Heart left ventricle (tissue), 13 donors: ENCODE measurements around the gene POGZ.

Source experiments
- POLR2A ChIP-seq, 2 donors: fragments of 450-650 bp; IDR thresholded peaks; one replicate each; pipeline ENCODE4 v1.6.1; 2017; ENCODE audit warnings: antibody characterized with exemption in 2 of 2, mild to moderate bottlenecking in 2 of 2, moderate library complexity in 2 of 2
- TF ChIP-seq, protein P1 (sequence below), 12 donors: fragments of 200-600 bp; sonication (generic) in 4 of 12; IDR thresholded peaks; one replicate each; pipeline versions ENCODE4 v1.5.0 to v1.8.0; 2018 to 2022; ENCODE audit warnings: antibody characterized with exemption in 12 of 12, mild to moderate bottlenecking in 5 of 12
- donor health status: ischemic (EF 13 %, LVEDD 7.1; RV severe dilation, severe dysfunction).
- donor health status: DM: no; HTN: yes; CAD: no.
- donor health status: DM: no; HTN: no; CAD: no.
- donor health status: ischemic (EF 25% LVEDD 6.9; RV normal size, moderate dysfunction).
- donor health status: ischemic (EF 25% LVEDD 5.7; RV mildly dilated, moderate dysfunction).
- donor health status: ischemic (EF 35%, LVEDD 5.7; RV mildly dilated, moderate dysfunction).
- donor health status: nonischemic (EF 11% LVEDD 7.7; RV severe dilation, severe dysfunction).
- donor health status: DM: yes; HTN: yes; CAD: no.
- donor health status: PGD.
- donor health status: ischemic (EF 29% LVEDD 5.4; RV normal size, mild dysfunction).
- donor health status: nonischemic (EF 23%, LVEDD 6.1; RV moderate dilation, normal function).

DNA sequence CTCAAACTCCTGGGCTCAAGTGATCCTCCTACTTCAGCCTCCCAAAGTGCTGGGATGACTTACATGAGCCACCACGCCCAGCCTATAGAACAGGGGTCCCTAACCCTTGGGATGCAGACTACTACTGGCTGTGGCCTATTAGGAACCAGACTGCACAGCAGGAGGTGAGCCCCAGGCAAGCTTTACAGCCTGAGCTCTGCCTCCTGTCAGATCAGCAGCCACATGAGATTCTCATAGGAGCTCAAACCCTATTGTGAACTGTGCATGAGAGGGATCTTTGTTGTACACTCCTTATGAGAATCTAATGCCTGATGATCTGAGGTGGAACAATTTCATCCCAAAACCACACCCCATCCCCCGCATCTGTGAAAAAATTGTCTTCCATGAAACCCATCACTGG lies 73.3 kb downstream of the POGZ start:
- TF ChIP-seq, protein P1, sequence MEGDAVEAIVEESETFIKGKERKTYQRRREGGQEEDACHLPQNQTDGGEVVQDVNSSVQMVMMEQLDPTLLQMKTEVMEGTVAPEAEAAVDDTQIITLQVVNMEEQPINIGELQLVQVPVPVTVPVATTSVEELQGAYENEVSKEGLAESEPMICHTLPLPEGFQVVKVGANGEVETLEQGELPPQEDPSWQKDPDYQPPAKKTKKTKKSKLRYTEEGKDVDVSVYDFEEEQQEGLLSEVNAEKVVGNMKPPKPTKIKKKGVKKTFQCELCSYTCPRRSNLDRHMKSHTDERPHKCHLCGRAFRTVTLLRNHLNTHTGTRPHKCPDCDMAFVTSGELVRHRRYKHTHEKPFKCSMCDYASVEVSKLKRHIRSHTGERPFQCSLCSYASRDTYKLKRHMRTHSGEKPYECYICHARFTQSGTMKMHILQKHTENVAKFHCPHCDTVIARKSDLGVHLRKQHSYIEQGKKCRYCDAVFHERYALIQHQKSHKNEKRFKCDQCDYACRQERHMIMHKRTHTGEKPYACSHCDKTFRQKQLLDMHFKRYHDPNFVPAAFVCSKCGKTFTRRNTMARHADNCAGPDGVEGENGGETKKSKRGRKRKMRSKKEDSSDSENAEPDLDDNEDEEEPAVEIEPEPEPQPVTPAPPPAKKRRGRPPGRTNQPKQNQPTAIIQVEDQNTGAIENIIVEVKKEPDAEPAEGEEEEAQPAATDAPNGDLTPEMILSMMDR (IDR thresholded peaks at IDR 0.05) = no peak
- no peak for TF ChIP-seq POLR2A (IDR thresholded peaks at IDR 0.05)
